Lower leg skin (tissue), 4 donors: Measurements from ENCODE around the gene ACOX1. TPM values are rescaled to one million over a fixed set of nuclear protein-coding genes. Genes with fewer than 3 reads are reported as not detected.

Experiments used
- DNase-seq, 2 donors: peaks; one replicate each; pipeline ENCODE4 v3.0.0-alpha.2; 2019; ENCODE audit warnings: low spot score in 2 of 2
- H3K4me3 ChIP-seq: fragments of 200-600 bp; sonication (generic); 2 replicates; pipeline ENCODE4 v1.5.1; 2017; ENCODE audit warnings: mild to moderate bottlenecking, low read depth; ENCODE audit not compliant: poor library complexity, severe bottlenecking
- CTCF ChIP-seq, 3 donors: fragments of 450-650 bp; IDR thresholded peaks; one replicate each; pipeline ENCODE4 v1.5.1; 2016; ENCODE audit warnings: antibody characterized with exemption in 3 of 3, mild to moderate bottlenecking in 3 of 3, moderate library complexity in 2 of 3
- POLR2A ChIP-seq, 2 donors: fragments of 450-650 bp; IDR thresholded peaks; one replicate each; pipeline ENCODE4 v1.6.1; 2016 to 2017; ENCODE audit warnings: antibody characterized with exemption in 2 of 2, mild to moderate bottlenecking in 1 of 2, moderate library complexity in 1 of 2
- WGBS, 2 donors: methylation state at CpG; one replicate each; pipeline ENCODE4 v1.1.5; 2018; 5-methylcytosine and 5-hydroxymethylcytosine counted together
- intact Hi-C: fragments of 100-400 bp; cut with DNase I; formaldehyde crosslinking; loops from one replicate; pipeline ENCODE4 v1.15.0; 2023; ENCODE audit warnings: low total_unique reads
- total RNA-seq, 4 donors: library from RNA; depleted of rRNA; stranded (reverse); fragments of >200 nt; gene quantifications; one replicate each; pipeline ENCODE4 v1.1.0, GENCODE V29; 2016

The ACOX1 gene
- total RNA-seq, 4 donors from 2014 or later, result 71.2 to 102 (median 81.3) TPM

GRCh38 chr17:75983501-75984181 lies 4.7 kb upstream of the ACOX1 start:
- H3K4me3 ChIP-seq, result no peak overlapping the region
- peak; percentile 84 to 93 for DNase-seq
- intact Hi-C loops, result no loop called here
- WGBS, 2 donors, result 28 to 29% methylated on average over 6 of the region's 6 CpGs
- TF ChIP-seq CTCF (IDR thresholded peaks at IDR 0.05), result no peak
- no peak for TF ChIP-seq POLR2A (IDR thresholded peaks at IDR 0.05)

DNA sequence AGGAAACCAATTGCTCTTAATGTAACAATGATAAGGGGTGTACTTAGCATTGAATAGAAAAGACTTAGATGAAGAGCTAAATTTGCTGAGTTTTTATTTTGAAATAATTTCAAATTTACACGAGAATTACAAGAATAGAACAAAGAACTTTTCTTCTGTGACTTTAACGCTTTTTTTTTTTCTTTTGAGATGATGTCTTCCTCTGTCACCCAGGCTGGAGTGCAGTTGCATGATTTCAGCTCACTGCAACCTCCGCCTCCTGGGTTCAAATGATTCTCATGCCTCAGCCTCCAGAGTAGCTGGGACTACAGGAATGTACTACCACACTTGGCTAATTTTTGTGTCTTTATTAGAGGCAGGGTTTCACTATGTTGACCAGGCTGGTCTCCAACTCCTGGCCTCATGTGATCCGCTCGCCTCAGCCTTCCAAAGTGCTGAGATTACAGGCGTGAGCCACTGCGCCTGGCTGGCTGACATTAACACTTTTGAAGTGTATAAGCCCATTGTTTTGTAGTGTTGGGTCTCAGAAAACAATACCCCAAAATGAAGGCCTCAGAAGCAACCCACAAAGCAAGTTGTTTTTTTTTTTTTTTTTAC lies 2.2 kb upstream of the ACOX1 start:
- WGBS, 2 donors, result 73 to 78% methylated on average over 7 of the region's 7 CpGs
- intact Hi-C loops, result no loop called here

DNA sequence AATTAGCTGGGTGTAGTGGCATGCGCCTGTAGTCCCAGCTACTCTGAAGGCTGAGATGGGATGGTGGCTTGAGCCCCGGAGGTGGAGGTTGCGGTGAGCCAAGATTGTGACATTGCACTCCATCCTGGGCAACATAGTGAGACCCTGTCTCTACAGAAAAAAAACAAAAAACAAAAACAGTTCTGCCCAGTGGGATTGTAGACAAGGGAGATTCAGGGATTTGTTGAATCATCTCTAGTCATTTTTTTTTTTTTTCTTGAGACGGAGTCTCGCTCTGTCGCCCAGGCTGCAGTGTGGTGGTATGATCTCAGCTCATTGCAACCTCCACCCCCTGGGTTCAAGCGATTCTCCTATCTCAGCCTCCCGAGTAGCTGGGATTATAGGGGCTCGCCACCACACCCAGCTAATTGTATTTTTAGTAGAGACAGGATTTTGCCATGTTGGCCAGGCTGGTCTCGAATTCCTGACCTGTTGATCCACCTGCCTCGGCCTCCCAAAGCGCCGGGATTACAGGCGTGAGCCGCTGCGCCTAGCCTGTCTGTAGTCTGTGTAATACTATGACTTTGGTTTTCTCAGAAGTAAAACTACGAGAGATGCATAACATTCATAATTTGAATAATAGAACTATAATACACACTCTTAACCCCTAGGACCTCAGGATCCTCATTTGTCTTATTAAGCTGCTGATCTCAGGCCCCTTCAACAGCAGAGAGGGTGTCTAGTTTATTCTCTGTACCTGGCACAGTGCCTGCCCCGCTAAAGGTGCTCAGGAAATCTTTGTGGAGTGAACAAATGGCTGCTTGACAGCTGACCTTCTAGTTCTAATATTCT lies 1.4 kb upstream of the ACOX1 start:
- intact Hi-C loops, result no loop called here
- H3K4me3 ChIP-seq, result peak overlapping the region; percentile 89
- no peak for TF ChIP-seq POLR2A (IDR thresholded peaks at IDR 0.05)
- 74 to 77% methylated on average over 18 of the region's 18 CpGs for WGBS, 2 donors
- DNase-seq, result no peak

More for the DNA sequence above, 2.2 kb upstream of the ACOX1 start:
- TF ChIP-seq POLR2A (IDR thresholded peaks at IDR 0.05) (no peak), CTCF (IDR thresholded peaks at IDR 0.05) (no peak)
- DNase-seq, result peak; percentile 57 to 92
- H3K4me3 ChIP-seq, result no peak overlapping the region

DNA sequence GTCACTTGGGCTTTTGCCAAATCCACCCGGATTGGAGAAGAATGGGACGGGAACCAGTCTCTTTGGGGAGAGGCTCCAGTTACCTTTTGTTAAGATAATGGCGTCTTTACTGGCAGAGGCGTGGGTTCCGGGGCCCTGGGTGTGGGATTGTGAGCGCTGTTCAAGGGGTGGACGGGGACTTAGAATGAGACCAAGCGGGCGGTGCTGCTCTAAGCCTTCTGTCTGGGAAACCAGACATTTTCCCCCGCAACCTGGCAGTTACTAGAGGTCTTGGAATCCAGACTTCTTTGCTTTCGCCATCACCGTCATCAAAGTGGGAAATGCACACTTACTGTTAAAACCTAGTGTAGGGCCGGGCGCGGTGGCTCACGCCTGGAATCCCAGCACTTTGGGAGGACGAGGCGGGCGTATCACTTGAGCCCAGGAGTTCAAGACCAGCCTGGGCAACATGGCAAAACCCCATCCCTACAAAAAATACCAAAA lies 780 bp upstream of the ACOX1 start:
- H3K4me3 ChIP-seq, result peak overlapping the region; percentile 89
- no peak for DNase-seq
- WGBS, 2 donors, result 4 to 5% methylated on average over 19 of the region's 19 CpGs
- intact Hi-C loops, result no loop called here
- no peak for TF ChIP-seq POLR2A (IDR thresholded peaks at IDR 0.05)
- no peak for TF ChIP-seq CTCF (IDR thresholded peaks at IDR 0.05)

DNA sequence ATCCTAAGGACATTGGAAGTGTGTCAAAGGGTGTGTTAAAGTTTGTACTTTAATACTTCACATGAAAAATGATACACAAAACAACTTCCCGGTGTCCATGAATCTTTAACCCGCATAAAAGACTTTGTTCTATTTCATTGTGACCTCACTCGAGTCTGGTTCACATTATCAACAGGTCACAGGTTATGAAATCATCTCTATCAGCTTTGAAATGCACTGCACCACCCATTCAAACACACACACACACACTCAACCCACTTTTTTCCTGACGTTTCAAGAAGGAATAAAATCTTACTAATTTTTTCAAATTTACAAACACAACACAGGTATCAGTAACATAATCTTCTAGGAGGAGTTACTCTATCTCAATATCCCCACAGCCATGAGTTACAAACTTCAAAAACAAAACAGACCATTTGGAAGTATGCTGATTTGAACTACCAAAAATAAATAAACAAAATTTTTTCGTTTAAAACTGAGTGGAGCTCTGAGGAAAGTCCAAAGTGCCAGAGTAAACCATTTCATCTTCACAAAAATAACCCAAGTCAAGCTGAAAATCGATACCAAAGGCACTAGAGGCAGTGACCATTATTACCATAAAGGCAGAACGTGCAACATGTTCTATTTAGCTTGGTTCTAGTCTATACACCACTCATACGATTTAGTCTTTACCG lies 2.7 kb downstream of the ACOX1 start:
- WGBS, 2 donors, result 35 to 41% methylated on average over 9 of the region's 9 CpGs
- intact Hi-C loops, result no loop called here
- H3K4me3 ChIP-seq, result no peak overlapping the region
- TF ChIP-seq POLR2A (IDR thresholded peaks at IDR 0.05) (no peak), CTCF (IDR thresholded peaks at IDR 0.05) (no peak)
- no peak for DNase-seq
